Fibroblast of skin of left biceps (primary cell): ENCODE measurements around the gene AHCYL2.

Experiments used
- DNase-seq, 2 experiments: peaks; one replicate each; pipeline ENCODE4 v3.0.0-alpha.2; 2013; ENCODE audit warnings: low read depth in 2 of 2

Gene AHCYL2

GRCh38 chr7:129224251-129225205, at the start of gene AHCYL2:
AHCYL2 (plus strand) TSS chr7:129225030.
- DNase-seq, result peak; percentile 93 to 95

- DNase-seq, result no peak
Observed at GRCh38 chr7:129176916-129177710, 47.7 kb upstream of the AHCYL2 start.

- DNase-seq, result no peak
Observed at GRCh38 chr7:129184981-129185670, 39.7 kb upstream of the AHCYL2 start.

- DNase-seq, result no peak
Observed at GRCh38 chr7:129186749-129187260, 38.0 kb upstream of the AHCYL2 start.

DNA sequence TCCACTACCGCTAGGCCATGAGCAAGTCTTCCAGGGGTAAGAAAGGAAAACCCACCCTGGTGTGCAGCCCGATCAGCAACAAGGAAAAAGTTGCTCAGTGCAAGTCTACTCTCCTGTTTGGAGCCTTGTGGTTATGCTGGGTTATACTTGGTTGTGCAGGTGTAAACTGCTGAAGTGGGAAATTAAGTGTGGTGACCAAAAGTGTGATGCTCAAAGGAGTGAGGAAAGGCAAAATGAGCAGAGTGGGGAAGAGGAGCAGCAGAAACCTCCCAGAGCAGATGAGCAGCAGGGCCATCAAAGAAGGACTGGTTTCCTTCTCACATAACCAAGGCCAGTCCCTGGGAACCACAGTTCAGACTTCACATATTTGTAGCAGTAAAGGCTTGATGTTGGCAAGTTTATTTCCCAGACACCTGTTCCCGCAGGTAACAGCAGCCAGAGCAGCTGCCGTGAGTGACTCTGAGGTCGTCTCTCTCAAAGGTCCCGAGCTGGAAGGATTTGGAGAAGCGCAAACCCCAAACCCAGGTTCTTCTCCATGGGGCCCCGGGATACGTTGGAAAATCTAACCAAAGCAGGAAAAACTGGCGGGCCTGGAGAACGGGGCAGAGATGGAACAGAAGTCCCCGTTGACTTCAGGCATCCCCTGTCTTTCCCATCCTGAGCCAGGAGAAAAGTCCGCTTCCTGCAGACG, 37.0 kb upstream of the AHCYL2 start:
- DNase-seq, result no peak

GRCh38 chr7:129188372-129188891, 36.4 kb upstream of the AHCYL2 start, which contains the start of gene SMO:
SMO (plus strand) TSS chr7:129188633; CDS start chr7:129189152, 519 bp downstream.
- DNase-seq, result peak; percentile 30 to 46

DNA sequence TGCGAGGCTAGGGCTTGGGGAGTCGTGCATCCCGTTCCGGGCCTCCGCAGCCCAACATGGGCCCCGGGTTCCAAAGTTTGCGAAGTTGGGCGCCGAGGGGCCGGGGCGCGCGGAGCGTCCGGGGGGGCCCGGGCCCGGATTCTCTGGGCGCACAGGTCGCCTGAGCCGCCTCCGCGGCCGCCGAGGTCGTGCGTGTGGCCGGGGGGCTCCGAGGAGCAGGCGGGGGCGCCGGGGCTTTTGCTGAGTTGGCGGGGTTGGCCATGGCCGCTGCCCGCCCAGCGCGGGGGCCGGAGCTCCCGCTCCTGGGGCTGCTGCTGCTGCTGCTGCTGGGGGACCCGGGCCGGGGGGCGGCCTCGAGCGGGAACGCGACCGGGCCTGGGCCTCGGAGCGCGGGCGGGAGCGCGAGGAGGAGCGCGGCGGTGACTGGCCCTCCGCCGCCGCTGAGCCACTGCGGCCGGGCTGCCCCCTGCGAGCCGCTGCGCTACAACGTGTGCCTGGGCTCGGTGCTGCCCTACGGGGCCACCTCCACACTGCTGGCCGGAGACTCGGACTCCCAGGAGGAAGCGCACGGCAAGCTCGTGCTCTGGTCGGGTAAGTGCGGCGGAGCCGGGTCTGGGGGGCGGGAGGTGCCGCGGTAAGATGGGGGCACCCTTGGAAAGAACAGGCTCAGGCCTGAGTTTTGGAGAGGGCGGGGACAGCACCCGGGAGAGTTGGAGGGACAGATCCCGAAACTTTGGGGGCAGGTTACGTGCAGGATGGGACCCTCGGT, 35.8 kb upstream of the AHCYL2 start:
- DNase-seq, result no peak

GRCh38 chr7:129189661-129190310, 35.0 kb upstream of the AHCYL2 start:
- no peak for DNase-seq

DNA sequence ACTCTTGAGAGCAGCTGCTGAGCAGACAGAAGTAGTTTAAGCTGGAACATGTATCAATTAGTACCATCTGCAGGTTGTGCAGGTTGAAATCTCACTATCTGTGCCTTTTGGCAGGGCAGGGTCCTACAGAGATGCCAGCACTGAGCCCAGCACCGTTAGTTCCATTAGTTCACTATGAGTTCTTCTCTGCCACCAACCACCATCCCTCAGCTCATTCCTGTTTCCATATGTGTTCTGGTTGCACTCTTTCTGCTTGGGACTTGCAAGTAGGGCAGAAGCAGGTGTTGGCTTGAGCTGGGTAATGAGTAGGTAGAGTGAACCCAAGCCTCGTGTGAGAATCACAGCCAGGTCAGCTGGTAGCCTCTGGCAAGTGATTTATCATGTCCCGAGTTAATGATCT, 33.6 kb upstream of the AHCYL2 start:
- DNase-seq, result no peak

DNA sequence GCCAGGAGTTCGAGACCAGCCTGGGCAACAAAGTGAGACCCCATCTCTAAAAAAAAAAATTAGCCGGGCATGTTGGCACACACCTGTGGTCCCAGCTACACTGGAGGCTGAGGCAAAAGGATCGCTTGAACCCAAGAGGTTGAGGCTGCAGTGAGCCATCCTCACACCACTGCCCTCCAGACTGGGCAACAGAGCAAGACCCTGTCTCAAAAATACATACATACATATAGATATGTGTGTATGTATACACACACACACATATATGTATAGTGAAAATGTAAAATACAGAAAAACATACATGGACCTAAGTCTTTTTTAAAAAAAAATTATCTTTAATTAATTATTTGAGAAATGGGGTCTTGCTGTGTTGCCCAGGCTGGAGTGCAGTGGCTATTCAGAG, 30.9 kb upstream of the AHCYL2 start:
- DNase-seq, result no peak

DNA sequence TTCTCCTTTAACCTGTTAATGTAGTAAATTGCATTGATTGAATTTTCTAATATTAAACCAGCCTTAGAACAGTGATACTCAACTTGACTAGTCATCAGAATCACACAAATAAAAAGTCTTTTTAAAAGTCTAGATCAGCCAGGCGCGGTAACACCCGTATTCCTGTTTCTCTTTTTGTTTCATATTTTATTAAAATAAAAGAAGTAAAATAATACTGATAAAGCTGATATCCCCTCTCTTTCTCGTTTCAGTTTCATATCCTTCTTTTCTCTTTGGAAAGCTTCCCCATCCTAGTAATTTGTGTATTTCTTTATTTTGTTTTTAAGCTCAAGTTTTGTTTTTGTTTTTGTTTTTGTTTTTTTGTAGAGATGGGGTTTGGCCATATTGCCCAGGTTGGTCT, 27.1 kb upstream of the AHCYL2 start:
- no peak for DNase-seq

DNA sequence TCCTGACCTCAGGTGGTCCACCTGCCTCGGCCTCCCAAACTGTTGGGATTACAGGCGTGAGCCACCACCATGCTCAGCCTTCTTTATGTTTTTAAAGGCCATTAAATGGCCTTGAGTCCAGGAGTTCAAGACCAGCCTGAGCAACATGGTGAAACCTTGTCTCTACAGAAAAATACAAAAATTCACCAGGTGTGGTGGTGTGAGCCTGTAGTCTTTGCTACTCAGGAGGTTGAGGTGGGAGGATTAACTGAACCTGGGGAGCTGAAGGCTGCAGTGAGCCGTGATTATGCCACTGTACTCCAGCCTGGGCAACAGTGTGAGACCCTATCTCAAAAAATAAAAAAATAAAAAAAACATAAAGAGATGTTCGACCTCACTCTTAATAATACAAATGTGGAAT, 25.4 kb upstream of the AHCYL2 start:
- DNase-seq, result no peak

DNA sequence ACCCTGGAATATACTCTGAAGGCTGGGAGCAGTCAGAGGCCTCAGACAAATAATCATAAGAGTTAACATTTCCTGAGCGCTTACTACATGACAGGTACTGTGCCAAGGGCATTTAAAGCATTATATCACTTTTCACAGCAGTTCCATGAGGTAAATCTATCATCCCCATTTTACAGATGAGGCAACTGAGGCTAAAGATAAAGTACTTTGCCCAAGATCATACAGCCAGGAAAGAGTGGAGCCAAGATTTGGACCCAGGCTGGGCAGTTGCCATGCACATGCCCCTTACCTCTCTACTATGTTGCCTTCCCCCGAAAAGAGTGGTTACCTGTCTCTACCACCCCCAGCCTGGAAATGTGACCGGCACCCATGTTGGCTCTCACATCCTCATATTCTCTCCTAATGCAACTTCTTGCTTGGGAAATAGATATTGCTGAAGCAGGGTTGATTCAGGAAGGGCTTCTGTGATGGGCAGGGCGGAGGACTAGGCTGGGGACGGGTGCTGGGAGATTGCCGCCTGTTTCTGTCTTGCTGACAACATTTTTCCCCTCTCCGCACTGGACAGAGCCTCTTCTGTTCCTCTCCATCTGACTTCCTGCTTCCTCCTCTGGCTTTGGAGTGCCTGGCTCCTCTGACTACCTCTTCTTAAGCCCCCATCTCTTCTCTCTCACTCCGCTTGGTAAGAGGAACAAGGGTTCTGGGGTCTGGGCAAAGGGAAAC, 22.6 kb upstream of the AHCYL2 start:
- DNase-seq, result no peak

DNA sequence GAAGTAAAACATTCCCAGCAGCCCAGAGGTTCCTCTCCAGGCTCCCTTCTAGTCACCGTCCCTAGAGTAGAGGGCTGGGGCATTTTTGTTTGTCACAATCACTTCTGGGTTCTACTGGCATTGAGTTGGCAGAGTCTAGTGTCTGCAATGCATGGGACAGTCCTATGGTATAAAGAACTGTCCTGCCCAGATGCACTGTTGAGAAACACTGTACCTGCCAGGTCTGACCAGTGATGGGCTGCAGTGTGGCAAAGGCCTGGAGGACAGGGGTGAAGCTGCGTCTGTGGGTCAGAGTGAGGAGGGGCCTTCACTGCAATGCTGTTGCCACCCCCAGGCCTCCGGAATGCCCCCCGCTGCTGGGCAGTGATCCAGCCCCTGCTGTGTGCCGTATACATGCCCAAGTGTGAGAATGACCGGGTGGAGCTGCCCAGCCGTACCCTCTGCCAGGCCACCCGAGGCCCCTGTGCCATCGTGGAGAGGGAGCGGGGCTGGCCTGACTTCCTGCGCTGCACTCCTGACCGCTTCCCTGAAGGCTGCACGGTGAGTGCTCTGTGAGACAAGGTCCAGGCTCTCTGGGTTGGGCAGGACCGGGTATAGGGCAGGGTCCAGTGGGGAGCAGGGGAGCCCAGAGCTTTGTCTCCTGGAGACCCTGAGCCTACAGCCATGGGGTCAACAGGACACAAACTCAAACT, 21.6 kb upstream of the AHCYL2 start:
- no peak for DNase-seq

- DNase-seq, result no peak
Observed at GRCh38 chr7:129205126-129205818, 19.6 kb upstream of the AHCYL2 start.

DNA sequence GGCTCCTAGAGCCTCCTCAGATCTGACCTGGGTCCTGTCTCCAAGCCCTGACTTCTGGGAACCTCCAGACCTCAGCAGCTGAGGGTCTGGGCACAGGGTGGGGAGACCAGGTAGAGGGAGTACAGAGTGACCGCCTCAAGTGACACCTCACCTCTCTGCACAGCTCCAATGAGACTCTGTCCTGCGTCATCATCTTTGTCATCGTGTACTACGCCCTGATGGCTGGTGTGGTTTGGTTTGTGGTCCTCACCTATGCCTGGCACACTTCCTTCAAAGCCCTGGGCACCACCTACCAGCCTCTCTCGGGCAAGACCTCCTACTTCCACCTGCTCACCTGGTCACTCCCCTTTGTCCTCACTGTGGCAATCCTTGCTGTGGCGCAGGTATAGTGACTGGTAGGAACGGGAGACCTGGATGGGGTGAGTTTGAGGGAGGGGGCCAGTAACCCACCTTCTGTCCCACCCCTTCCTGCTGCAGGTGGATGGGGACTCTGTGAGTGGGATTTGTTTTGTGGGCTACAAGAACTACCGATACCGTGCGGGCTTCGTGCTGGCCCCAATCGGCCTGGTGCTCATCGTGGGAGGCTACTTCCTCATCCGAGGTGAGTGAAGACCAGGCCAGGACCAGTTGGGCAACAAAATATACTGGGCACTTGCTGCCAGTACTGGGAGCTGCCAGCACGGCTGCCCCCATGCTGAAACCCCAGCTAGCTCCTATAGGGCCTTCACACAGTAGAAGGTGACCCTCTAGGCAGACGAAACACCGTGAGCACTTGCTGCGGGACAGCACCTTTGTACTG, 18.6 kb upstream of the AHCYL2 start:
- DNase-seq, result no peak

- DNase-seq, result no peak
Observed at GRCh38 chr7:129208667-129209066, 16.2 kb upstream of the AHCYL2 start.
